Measurements from ENCODE around the gene TCF20. TPM values are rescaled to one million over a fixed set of nuclear protein-coding genes. Genes with fewer than 3 reads are reported as not detected.

TCF20 gene
- total RNA-seq, 1 donor from 2014 or later = 47.4 TPM

DNA sequence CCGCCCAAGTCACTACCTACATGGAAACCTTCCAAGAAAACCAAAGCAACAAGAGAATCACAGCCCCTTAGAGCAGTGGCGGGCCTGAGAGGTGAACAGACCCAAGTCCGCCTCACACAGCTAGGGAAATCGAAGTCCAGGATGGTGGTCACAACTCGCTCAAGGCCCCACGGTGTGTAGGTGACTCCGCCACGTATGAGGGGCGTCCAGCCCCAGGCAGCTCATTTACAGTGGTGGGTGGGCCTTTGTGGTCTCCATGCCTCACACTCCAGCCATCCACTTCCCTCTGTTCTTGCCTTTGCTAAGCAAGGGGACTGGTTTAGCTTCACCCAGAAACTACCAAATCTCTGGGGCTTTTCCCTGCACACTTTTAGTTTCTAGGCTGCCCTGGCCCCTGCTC is 9.7 kb upstream of the TCF20 start:
- Histone ChIP-seq H3K4me1 (peaks cover 5% of the 10 kb centered on the region), H3K4me3 (no peak overlapping the region), H3K27me3 (peaks cover 28% of the 10 kb centered on the region), H3K27ac (no peak overlapping the region), H3K36me3 (no peaks in the 10 kb centered on the region), H3K9me3 (no peaks in the 10 kb centered on the region)
- TF ChIP-seq, protein P1, sequence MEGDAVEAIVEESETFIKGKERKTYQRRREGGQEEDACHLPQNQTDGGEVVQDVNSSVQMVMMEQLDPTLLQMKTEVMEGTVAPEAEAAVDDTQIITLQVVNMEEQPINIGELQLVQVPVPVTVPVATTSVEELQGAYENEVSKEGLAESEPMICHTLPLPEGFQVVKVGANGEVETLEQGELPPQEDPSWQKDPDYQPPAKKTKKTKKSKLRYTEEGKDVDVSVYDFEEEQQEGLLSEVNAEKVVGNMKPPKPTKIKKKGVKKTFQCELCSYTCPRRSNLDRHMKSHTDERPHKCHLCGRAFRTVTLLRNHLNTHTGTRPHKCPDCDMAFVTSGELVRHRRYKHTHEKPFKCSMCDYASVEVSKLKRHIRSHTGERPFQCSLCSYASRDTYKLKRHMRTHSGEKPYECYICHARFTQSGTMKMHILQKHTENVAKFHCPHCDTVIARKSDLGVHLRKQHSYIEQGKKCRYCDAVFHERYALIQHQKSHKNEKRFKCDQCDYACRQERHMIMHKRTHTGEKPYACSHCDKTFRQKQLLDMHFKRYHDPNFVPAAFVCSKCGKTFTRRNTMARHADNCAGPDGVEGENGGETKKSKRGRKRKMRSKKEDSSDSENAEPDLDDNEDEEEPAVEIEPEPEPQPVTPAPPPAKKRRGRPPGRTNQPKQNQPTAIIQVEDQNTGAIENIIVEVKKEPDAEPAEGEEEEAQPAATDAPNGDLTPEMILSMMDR (IDR thresholded peaks at IDR 0.05) = no peak
- intact Hi-C loops (cut with DNase I) = no loop called here
- ATAC-seq (no peak), DNase-seq (no peak)

DNA sequence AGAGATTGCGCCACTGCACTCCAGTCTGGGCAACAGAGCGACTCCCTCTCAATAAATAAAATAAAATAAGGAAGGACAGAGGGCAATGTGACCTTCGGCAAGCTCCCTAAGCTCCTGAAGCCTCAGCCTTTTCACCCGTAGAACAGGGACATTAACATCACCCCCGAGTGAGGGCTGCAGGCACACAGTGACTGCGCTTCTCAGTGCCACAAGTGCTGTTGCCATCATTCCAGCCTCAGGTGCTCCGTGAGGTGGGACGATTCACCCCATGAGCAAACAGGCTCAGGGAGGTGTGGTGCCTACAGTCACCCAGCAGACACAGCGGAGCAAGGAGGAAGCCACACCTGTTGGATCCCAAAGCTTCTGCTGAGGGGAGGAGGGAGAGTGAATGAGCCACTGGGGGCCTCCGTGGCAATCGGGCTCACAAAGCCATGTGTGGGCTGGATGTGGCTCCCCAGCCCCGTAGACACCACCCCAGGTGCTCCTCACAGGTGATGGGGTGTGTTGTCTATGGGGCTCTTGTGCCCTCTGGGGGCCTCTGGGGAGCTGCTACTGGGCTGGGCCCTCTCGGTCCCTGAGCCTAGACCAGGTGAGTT is 9.1 kb upstream of the TCF20 start:
- no peak overlapping the region for H3K27ac ChIP-seq
- TF ChIP-seq, protein P1 (IDR thresholded peaks at IDR 0.05) = no peak
- H3K9me3 ChIP-seq = no peaks in the 10 kb centered on the region
- no peak overlapping the region for H3K4me3 ChIP-seq
- no peaks in the 10 kb centered on the region for H3K36me3 ChIP-seq
- intact Hi-C loops (cut with DNase I) = no loop called here
- H3K27me3 ChIP-seq = peaks cover 22% of the 10 kb centered on the region
- ATAC-seq (no peak), DNase-seq (no peak)
- peaks cover 5% of the 10 kb centered on the region for H3K4me1 ChIP-seq

DNA sequence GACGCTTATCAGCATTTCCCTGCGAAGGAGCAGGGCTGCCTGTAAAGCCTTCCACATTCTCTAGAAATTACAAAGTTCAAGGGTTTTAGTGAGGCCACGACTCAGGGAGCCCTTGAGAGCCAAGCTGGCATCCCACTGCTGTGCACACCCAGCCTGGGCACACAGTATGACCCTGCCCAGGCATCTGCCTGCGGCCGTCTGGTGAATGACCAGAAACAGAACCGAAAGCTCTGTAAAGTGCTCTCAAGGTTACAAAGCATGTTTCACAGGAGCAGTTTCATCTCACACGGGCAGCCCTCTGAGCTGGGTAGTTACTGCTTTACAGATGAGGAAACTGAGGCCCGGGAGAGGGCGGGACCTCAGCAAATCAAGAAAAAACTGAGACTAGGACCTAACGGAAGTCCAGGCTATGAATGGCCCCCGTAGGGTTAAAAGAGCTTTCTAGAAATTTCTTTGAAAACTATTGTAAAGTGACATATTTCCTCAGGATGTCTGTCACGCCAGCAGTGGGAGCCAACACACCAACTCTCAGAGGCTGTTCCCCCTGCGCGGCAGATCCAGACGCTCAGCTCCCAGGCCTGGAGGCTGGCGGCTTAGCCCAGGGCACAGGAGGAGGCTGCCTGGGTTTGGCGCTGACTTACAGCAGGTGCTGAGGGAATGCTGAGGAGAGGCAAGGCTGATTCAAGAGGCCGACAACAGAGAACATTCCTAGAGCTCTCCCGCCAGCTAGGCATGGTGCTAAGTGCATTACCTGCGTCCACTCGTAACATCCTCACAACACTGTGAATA is 7.7 kb upstream of the TCF20 start:
- H3K36me3 ChIP-seq = no peaks in the 10 kb centered on the region
- TF ChIP-seq, protein P1 (IDR thresholded peaks at IDR 0.05) = no peak
- intact Hi-C loops (cut with DNase I) = no loop called here
- ATAC-seq = no peak
- no peaks in the 10 kb centered on the region for H3K9me3 ChIP-seq
- H3K4me3 ChIP-seq = no peak overlapping the region
- H3K27me3 ChIP-seq = peaks cover 11% of the 10 kb centered on the region
- no peak overlapping the region for H3K27ac ChIP-seq
- H3K4me1 ChIP-seq = peaks cover 3% of the 10 kb centered on the region
- DNase-seq = no peak

DNA sequence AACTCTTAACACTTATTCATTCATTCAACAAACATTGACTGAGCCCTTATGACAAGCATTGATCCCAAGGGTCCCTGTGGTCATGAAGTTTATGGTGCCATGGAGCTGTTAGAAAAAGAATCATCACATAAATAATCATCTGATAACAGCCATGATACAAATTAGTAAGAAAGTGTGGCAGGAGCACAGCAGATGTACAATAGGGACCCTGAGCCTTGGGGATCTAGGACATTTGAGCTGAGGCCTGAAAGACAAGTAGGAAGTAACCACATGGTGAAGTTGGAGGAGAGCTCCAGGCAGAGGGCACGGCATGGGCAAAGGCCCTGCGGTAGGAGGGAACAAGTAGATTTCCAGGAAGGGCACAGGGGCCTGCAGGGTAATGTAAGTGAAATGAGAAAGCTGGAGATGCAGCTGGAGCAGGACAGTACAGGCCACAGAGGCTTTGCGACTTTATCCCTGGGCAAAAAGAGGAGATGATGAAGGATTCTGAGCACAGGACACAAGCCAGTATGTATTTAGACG is 6.8 kb upstream of the TCF20 start:
- H3K36me3 ChIP-seq = no peaks in the 10 kb centered on the region
- H3K4me3 ChIP-seq = no peak overlapping the region
- TF ChIP-seq, protein P1 (IDR thresholded peaks at IDR 0.05) = no peak
- ATAC-seq (no peak), DNase-seq (no peak)
- H3K27ac ChIP-seq = no peak overlapping the region
- H3K4me1 ChIP-seq = no peaks in the 10 kb centered on the region
- peaks cover 4% of the 10 kb centered on the region for H3K27me3 ChIP-seq
- intact Hi-C loops (cut with DNase I) = no loop called here
- no peaks in the 10 kb centered on the region for H3K9me3 ChIP-seq

DNA sequence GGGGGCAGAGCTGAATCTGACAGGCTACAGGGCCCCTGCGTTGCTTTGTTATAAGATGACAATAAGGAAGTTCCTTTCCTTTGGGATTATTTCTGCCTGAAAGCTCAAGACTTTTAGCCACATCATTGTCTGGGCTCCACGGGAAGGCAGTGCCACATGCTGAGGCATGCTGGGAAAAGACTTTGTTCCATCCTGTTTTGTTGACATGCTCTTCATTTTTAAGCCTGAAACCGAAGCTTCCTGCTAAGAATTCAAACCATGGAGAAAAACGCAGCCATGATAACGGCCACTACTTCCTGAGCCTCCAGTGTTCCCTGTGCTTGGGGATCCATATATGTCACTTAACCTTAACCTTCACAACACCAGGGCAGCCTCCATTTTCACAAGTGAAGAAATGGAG is 5.5 kb upstream of the TCF20 start:
- intact Hi-C loops (cut with DNase I) = no loop called here

More for the DNA sequence above, 5.5 kb upstream of the TCF20 start:
- no peaks in the 10 kb centered on the region for H3K27me3 ChIP-seq
- no peak for ATAC-seq
- H3K4me3 ChIP-seq = no peak overlapping the region
- H3K4me1 ChIP-seq = peaks cover 3% of the 10 kb centered on the region
- TF ChIP-seq, protein P1 (IDR thresholded peaks at IDR 0.05) = no peak
- H3K36me3 ChIP-seq = no peaks in the 10 kb centered on the region
- H3K27ac ChIP-seq = no peak overlapping the region
- H3K9me3 ChIP-seq = no peaks in the 10 kb centered on the region
- DNase-seq = no peak
